ENCODE measurements around the gene STRIP2.
"Not testable (repeated sequence)": the region's sequence is repeated elsewhere in the genome, so short reads cannot be mapped to it uniquely, and the experiment has no call there.

The STRIP2 gene

DNA sequence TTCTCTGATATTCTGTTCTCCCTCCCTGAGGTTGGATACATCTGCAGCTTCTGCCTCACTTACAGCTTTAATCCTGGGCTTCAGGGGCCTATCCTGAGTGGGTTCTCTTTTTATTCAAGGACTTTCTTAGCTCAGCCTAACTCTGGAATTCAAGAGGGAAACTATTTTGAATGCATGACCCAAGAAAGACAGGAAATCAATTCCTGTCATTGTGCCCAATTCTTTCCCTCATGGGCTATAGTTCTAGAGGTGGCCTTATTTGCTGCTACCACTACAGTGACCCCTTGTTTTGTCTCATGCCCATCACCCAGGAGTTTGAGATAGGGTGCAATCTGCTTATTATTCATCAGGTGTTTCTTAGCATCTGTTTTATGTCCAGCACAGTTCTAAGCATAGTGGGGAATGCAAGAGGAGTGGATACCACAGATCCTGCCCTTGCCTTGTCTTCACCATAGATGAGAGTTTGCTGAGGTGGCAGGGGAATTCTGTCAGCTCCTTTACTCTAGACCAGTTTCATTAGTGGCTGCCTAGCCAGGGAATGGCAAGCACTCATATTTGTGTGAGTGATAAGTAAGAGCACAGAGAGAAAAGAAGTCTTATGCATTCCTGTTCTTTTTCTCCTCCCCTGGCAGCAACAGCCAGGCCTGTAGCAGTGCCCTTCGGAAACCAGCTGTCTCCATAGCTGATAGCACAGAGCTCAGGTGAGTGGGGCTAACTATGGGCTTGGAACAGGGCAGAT is 19.4 kb downstream of the STRIP2 start:
- DNase-seq (ENCODE audit: low read depth): no peak

DNA sequence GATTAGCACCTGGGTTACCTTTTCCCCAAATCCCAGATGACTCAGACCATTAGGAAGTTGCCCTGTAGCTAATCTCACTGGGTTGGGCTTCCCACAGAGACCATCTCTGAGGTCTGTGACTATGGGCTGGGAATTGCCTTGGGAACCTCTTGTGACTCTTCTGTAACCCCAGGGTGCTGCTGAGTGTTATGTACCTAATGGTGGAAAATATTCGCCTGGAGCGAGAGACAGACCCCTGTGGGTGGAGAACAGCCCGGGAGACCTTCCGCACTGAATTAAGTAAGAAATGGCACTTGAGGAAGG is 20.0 kb downstream of the STRIP2 start:
- DNase-seq (ENCODE audit: low read depth): no peak

DNA sequence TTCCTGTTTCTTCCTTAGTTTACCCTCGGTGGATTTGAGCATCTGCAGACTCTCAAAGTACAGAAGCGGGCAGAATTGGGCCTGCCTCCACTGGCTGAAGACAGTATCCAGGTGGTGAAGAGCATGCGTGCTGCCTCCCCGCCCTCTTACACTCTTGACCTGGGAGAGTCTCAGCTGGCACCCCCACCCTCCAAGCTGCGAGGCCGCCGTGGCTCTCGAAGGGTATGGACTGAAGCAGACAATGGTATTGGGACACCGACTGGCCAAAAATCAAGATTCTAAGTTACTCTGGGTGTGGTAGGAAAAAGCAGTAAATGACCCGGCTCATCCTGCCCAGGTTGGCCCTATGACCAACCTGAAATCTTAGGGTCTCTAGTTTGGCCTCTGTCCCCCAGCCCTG is 22.2 kb downstream of the STRIP2 start:
- DNase-seq (ENCODE audit: low read depth): no peak

DNA sequence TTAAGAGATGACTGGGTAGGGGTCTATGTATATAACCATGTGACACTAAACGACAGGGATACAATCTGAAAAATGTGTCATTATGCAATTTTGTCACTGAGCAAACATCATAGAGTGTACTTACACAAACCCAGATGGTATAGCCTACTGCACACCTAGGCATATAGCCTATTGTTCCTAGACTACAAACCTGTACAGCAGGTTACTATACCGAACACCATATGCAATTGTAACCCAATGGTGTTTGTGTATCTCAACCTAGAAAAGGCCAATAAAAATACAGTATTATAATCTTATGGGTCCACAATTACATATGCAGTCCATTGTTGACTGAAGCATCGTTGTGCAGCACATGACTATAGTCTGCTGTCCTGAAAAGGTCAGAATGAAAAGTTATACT is 22.9 kb downstream of the STRIP2 start:
- DNase-seq (ENCODE audit: low read depth): no peak

DNA sequence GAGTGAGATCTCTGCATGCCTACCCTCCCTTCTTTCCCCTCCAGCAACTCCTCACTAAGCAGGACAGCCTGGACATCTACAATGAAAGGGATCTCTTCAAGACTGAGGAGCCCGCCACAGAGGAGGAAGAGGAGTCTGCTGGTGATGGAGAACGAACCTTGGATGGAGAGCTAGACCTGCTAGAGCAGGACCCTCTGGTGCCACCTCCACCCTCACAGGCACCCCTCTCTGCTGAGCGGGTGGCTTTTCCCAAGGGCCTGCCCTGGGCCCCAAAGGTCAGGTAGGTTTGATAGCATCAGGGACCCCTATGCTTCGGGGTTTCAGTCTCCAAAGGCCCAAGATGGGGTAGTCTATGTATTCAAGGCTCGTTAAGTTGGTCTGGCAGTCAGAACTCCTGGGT is 23.9 kb downstream of the STRIP2 start:
- no peak for DNase-seq (ENCODE audit: low read depth)

DNA sequence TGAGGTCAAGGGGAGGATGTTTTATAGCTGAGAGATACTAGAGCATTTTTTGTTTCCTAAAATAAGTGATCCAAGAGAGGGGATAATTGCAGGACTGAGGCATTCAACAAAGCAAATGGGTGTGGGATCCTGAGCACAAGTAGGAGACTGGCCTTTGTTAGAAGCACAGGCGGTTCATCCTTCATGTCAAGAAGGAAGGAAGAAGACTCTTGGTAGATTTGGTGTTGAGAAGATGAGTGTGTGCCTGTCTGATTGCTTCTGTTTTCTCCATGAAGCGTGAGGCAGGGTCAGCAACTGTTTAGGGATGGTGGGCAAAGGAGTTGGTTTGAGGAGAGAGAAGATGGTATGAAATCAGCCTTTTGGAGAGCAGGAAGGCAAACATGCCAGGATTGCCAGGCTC is 27.6 kb downstream of the STRIP2 start:
- DNase-seq (ENCODE audit: low read depth): no peak

DNA sequence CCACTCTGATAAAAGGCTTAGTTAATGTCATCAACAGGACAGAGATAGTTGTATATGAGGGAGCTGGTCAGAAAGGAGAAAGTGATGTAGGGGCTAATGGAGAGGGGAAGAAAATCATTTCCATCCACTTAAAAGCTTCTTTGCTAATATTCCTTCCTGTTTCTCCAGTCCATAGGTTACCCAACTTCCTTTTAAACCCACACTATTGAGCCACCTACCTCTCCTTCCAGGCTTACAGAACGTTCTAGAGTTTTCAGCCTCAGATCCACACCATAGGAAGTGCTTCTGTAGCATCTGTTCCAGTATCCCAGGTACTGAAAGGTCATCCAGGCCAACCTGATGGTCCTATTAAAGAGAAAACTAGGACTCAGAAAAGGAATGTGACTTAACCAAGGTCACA is 28.2 kb downstream of the STRIP2 start:
- no peak for DNase-seq (ENCODE audit: low read depth)

DNA sequence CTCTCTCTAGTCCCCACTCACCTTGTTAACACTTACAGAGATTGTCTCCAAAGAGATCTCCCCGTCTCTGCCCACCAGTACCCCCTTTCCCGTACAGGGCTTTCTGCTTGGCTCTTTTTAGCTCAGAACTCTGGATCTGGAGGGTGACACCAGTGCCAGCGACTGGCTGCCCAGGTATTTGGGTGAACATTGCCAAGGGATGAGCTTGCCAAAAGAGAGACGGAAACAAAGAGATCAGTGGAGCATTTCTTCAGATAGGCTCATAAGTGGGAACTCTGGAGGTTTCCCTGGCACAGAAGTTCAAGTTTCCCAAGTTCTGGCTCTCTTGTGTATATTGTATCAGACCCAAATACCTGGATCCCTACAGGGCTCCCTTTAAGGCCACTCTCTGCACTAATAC is 30.0 kb downstream of the STRIP2 start:
- no peak for DNase-seq (ENCODE audit: low read depth)

DNA sequence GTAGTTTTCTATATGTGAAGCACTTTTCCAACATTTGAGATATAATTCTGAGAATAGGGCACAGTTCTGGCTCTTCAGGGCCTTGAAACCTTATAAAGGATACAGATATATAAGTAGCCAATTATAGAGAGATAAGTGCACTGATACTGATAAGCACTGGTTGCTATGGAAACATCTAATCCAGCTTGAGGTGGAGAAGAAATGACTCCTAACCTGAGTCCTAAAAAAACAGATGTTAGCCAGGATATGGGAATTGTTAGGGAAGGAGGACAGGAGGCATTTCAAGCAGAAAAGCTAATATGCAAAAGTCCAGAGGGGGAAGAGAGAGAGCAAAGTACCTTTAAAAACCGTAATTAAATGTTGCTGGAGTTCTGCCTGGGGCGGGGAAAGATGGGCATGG is 30.8 kb downstream of the STRIP2 start:
- DNase-seq (ENCODE audit: low read depth): no peak

DNA sequence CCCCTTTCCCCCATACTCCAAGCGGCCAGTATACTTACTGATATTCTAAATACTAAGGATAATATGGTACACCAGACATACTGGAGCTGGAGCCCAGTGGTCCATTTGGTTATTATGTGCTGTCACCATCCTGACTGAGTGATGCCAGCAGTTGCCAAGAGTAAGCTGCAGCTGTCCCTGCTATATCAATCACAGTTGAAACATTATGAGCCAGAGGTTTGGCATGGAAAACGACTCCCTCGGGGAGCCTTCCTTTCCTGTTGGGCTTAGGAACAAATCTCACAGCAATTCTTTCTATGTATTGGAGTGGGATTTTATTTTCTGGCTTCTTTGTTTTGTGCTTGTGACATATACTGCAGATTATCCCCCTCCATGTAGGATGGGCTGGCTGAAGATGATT is 32.6 kb downstream of the STRIP2 start:
- no peak for DNase-seq (ENCODE audit: low read depth)

DNA sequence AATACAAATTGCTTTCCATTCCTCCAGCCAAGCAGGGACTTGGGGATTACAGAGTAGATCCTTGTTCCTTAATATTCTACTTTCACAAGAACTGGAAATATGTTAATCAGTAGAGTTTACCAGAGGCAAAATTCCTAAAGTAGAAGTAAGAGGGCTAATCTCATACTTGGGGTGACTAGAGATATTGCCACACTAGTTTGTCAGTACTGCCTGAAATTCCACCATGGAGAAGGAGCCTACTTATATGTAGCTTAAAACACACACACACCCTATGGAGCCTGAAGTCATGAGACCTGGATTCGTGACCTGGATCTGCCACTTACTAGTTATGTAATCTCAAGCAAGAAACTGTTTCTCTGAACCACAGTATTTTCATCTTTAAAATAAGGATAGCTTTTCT is 33.9 kb downstream of the STRIP2 start:
- DNase-seq (ENCODE audit: low read depth): no peak

DNA sequence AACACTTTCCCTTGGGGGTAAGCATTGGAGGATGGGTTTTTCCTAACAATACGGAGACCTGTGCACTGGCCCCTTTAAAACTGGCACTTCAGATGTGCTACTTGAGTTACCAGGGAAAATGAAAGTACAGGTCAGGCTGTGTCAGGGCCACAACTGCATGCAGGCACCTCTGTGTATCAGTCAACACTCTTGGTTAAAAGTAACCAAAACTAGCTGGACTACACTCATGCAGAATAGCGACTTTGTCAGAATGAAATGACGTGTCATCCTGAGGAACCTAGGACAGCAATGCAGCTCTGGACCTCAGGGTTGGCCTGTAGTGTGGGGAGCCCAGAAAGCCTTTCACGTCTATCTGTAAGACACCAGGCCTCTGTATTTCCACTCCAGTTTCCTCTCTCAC is 34.3 kb downstream of the STRIP2 start:
- no peak for DNase-seq (ENCODE audit: low read depth)

DNA sequence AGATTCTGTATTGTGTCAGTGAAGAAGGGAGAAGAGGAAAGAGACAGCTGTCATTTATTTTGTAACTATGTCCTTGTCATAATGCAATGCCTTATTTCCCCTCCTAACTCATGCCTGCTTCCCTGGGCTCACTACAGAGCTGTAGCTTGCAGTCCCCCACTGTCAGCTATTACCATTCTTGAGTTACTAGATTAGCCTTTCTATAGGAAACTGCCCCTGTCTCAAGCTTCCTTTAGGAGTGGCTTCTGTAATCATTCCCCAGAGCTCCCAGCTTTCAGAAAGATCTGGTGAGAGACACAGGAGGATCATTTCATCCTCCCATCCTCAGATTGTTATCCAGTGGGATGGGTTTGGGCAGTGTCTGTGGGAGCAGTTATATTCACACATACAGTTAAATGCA is 35.7 kb downstream of the STRIP2 start:
- no peak for DNase-seq (ENCODE audit: low read depth)

DNA sequence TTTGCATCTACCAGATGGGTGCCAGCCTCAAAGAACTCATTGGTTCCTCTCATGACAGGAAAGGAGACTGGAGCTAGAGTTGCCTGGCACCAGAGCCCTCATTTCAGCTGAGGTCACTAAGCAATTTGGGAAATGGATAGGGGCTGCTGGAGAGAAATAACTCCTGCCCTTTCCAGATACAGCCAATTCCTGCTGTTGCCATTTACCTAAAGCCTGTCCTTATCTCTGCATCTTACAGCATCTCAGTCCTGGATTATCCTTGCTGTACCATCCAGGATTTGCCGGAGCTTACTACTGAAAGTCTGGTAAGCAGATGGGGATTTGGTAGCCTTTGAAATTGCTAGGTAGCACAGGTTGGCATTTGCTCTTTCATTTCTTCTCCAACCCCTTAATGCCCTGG is 36.2 kb downstream of the STRIP2 start:
- no peak for DNase-seq (ENCODE audit: low read depth)

DNA sequence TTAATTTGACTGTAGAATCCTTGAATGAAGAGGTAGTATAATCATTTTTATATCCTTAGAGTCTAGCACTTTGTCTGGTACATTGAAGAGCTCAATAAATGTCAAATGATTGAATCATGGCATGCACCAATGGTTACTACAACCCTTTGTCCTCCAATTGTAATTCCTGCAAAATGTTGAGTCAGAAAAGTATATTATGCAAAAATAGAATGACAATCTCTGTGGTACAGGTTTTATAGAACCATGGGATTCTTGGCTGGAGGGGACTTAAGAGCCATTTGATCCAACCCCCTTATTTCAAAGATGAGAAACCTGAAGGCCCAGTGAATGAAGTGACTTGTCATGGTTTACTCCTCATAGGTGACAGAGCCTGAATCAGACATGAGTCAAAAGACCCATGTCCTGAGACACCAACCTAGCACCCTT is 37.2 kb downstream of the STRIP2 start:
- DNase-seq (ENCODE audit: low read depth): no peak

DNA sequence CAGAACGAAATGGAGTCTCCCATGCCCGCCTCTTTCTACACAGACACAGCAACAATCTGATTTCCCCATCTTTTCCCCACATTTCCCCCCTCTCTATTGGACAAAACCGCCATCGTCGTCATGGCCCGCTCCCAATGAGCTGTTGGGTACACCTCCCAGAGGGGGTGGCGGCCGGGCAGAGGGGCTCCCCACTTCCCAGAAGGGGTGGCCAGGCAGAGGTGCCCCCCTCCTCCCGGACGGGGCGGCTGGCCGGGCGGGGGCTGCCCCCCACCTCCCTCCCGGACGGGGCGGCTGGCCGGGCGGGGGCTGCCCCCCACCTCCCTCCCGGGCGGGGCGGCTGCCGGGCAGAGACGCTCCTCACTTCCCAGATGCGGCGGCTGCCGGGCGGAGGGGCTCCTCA is 41.7 kb downstream of the STRIP2 start:
- not testable (repeated sequence) for DNase-seq (ENCODE audit: low read depth)

DNA sequence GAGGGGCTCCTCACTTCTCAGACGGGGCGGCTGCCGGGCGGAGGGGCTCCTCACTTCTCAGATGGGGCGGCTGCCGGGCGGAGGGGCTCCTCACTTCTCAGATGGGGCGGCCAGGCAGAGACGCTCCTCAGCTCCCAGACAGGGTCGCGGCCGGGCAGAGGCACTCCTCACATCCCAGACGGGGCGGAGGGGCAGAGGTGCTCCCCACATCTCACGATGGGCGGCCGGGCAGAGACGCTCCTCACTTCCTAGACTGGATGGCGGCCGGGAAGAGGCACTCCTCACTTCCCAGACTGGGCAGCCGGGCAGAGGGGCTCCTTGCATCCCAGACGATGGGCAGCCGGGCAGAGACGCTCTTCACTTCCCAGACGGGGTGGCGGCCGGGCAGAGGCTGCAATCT is 42.2 kb downstream of the STRIP2 start:
- not testable (repeated sequence) for DNase-seq (ENCODE audit: low read depth)

DNA sequence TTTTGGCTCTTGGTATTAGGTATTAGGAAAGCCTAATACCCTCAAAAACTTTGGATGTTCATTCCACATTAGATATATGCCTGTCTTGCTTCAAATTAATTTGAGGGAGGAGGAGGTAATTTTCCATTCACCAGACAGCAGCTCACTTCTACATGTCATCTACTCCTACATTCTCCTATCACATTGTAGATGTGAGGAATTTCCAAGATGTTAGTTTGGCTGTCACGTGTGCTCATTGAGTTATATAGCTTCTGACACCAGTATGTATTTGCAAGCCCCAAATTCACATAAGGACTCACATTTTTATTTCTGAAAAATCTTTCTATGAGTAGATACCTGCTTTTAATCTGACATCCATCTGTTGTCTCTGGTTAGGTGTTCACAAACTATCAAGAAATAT is 45.6 kb downstream of the STRIP2 start:
- DNase-seq (ENCODE audit: low read depth): no peak

DNA sequence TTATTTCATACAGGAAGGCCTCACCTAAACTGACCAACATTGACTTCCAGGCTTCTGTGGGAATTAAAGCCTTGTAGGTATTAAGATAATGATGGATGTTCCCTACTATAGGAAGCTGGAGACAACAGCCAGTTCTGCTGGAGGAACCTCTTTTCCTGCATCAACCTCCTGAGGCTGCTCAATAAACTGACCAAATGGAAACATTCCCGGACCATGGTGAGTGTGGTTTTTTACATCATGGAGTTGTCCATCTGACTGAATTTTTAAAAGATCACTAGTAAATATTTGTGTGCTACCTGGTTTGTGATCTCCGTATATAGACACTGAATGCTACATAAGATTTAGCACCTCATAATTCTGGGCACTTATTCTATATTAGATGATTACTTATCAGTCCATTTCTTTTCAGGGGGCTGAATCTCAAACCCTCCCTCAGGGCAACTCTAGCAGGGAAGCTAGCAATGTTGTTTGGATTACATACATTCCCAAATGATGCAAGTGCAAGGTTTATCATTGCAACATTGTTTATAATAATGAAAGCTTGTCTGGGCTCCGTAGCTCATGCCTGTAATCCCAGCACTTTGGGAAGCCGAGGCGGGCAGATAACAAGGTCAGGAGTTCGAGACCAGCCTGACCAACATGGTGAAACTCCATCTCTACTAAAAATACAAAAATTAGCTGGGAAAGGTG is 46.6 kb downstream of the STRIP2 start:
- DNase-seq (ENCODE audit: low read depth): no peak

DNA sequence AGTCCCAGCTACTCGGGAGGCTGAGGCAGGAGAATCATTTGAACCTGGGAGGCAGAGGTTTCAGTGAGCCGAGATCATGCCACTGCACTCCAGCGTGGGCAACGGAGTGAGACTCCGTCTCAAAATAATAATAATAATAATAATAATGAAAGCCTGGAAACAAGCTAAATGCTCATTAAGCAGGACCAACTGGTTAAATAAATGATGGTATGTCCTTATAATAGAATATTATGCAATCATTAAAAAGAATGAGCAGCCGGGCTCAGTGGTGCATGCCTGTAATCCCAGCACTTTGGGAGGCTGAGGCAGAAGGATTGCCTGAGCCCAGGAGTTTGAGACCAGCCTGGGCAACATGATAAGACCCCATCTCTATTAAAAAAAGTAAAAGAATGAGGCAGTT is 47.1 kb downstream of the STRIP2 start:
- not testable (repeated sequence) for DNase-seq (ENCODE audit: low read depth)

DNA sequence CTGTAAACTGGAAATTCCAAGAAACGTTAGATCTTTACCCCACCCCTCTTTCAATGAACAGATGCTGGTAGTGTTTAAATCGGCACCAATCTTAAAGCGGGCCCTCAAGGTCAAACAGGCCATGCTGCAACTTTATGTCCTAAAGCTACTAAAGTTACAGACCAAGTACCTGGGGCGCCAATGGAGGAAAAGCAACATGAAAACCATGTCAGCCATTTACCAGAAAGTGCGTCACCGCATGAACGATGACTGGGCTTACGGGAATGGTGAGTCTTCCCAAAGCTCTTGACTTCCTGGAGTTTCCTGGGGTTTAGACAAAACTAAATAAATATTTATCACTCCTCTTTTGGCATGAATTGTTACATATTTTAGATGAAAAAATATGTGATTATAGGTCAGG is 48.5 kb downstream of the STRIP2 start:
- DNase-seq (ENCODE audit: low read depth): no peak

DNA sequence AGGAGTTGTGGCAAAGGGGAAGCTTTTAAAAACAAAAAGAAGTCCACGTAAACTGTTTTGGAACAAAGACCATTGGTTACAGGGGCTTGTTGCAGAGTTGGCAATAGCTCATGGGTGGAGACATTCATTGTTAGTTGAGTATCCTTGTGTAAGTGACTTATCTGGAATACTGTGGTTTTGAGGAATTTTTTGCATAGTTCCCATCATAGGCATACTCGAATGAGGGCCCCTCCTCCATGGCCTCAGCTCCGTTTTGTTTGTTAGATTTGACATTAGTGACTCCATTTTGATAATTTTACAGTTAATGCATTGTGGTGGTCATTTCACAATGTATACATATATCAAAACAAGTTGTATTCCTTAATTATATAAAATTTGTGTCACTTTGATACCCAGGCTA is 55.3 kb downstream of the STRIP2 start:
- DNase-seq (ENCODE audit: low read depth): no peak

DNA sequence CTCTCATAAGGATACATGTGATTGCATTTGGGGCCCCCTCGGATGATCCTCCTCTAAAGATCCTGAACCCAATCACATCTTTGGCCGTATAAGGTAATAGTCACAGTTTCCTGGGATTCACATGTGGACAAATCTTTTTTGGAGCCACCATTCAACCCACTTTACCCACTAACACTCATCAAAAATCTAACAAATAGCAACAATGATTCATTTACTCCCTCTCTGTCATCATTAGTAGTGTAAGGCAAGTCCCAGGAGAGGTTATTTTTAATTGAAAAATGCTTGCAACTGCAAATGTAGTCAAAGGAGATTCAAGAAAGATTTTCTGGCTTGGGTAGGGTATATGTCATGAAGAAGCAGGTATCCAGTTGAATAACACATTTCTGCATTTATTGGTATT is 58.2 kb downstream of the STRIP2 start:
- DNase-seq (ENCODE audit: low read depth): no peak

DNA sequence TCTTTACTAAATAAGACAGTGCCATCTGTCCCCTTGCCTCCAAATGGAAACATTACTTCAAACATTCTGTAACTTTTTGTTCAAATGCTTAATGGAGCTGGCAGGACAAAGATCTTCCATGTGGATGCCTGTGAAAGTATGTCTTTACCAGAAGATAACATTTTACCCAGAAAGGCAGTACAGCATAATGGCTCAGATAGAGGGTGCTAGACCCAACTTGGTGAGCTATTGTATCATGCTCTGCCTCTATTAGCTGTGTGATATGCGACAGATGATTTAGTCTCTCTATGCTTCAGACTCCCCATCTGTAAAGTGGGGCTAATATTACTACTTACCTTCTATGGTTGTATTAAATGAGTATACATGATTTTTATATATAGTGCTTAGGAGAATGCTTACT is 59.3 kb downstream of the STRIP2 start:
- no peak for DNase-seq (ENCODE audit: low read depth)

All from activated T-helper 9 cell treated with anti-CD3 and anti-CD28 coated beads, Interleukin-2, amount 50 U/mL, for 16 hours (primary cell).